Loucy (cell line): ENCODE data around the gene ASAH2B.
"Not testable (repeated sequence)": the region's sequence is repeated elsewhere in the genome, so short reads cannot be mapped to it uniquely, and the experiment has no call there.

Experiments
- H2AFZ ChIP-seq: fragments of 200-600 bp; sonication (generic); 2 replicates; pipeline ENCODE4 v1.6.0; 2016; ENCODE audit warnings: antibody characterized with exemption, mild to moderate bottlenecking, low read length, moderate library complexity
- H3F3A ChIP-seq: fragments of 200-600 bp; 2 replicates; pipeline ENCODE4 v1.6.0; 2016; ENCODE audit warnings: antibody characterized with exemption, low read depth, mild to moderate bottlenecking
- H3K27me3 ChIP-seq: fragments of 200-600 bp; sonication (generic); 2 replicates; pipeline ENCODE4 v1.6.1; 2014; ENCODE audit warnings: low read length, mild to moderate bottlenecking; ENCODE audit not compliant: insufficient read depth, poor library complexity, severe bottlenecking
- H3K36me3 ChIP-seq: fragments of 200-600 bp; sonication (generic); 2 replicates; pipeline ENCODE4 v1.6.1; 2016; ENCODE audit warnings: low read length; ENCODE audit not compliant: insufficient read depth
- H3K4me1 ChIP-seq: fragments of 200-600 bp; sonication (generic); 2 replicates; pipeline ENCODE4 v1.5.1; 2014; ENCODE audit warnings: low read length, mild to moderate bottlenecking; ENCODE audit not compliant: insufficient read depth, poor library complexity, severe bottlenecking
- H3K4me2 ChIP-seq: fragments of 200-600 bp; sonication (generic); 2 replicates; pipeline ENCODE4 v1.6.0; 2014; ENCODE audit warnings: antibody characterized with exemption, low read length, low read depth, mild to moderate bottlenecking; ENCODE audit not compliant: poor library complexity, severe bottlenecking
- H3K4me3 ChIP-seq: fragments of 200-600 bp; sonication (generic); 2 replicates; pipeline ENCODE4 v1.5.1; 2014; ENCODE audit warnings: low read length, mild to moderate bottlenecking, mixed read lengths; ENCODE audit not compliant: poor library complexity, severe bottlenecking
- H3K79me2 ChIP-seq: fragments of 200-600 bp; sonication (generic); 2 replicates; pipeline ENCODE4 v1.6.1; 2014; ENCODE audit warnings: low read length; ENCODE audit not compliant: insufficient read depth
- H3K9ac ChIP-seq: fragments of 200-600 bp; sonication (generic); 2 replicates; pipeline ENCODE4 v1.6.0; 2014; ENCODE audit warnings: mild to moderate bottlenecking, low read depth, low read length, moderate library complexity; ENCODE audit not compliant: poor library complexity, severe bottlenecking
- H3K9me2 ChIP-seq: fragments of 200-600 bp; sonication (generic); replicated peaks from 2 replicates; pipeline ENCODE4 v1.6.1; 2016; ENCODE audit warnings: low read depth, low read length, mixed read lengths
- H3K9me3 ChIP-seq: fragments of 200-600 bp; sonication (generic); 2 replicates; pipeline ENCODE4 v1.6.1; 2014; ENCODE audit warnings: mild to moderate bottlenecking, antibody characterized with exemption, low read length, low read depth; ENCODE audit not compliant: insufficient read depth
- H4K20me1 ChIP-seq: fragments of 200-600 bp; sonication (generic); 2 replicates; pipeline ENCODE4 v1.6.0; 2014; ENCODE audit warnings: antibody characterized with exemption, low read length, mild to moderate bottlenecking; ENCODE audit not compliant: insufficient read depth, poor library complexity, severe bottlenecking
- CTCF ChIP-seq: fragments of 200-600 bp; sonication (generic); conservative IDR thresholded peaks from 2 replicates; pipeline ENCODE4 v1.5.1; 2014; ENCODE audit warnings: mild to moderate bottlenecking, antibody characterized with exemption, low read length
- EZH2phosphoT487 ChIP-seq: fragments of 200-600 bp; IDR thresholded peaks from 2 replicates; pipeline ENCODE4 v1.6.1; 2018; ENCODE audit warnings: antibody characterized with exemption, mild to moderate bottlenecking, moderate library complexity, borderline replicate concordance

Gene ASAH2B

GRCh38 chr10:50739618-50740292, at the start of gene ASAH2B:
Gene ASAH2B, plus strand, starts transcription at chr10:50739936. Its CDS starts 5,195 bp downstream, at chr10:50745131.
- H3K4me3 ChIP-seq = no peak within 1 kb of the TSS
- H3K9ac ChIP-seq = no peak within 1 kb of the TSS
- no peaks in the 10 kb centered on the region for H3K4me1 ChIP-seq
- no peak within 1 kb of the TSS for H2AFZ ChIP-seq
- H3K9me2 ChIP-seq = no peaks in the 10 kb centered on the region
- no peaks in the 10 kb centered on the region for H4K20me1 ChIP-seq
- no peaks in the 10 kb centered on the region for H3K79me2 ChIP-seq
- H3K4me2 ChIP-seq = no peak within 1 kb of the TSS
- H3F3A ChIP-seq = no peaks in the 10 kb centered on the region
- H3K36me3 ChIP-seq = no peaks in the 10 kb centered on the region
- no peaks in the 10 kb centered on the region for H3K27me3 ChIP-seq
- TF ChIP-seq EZH2phosphoT487 = no peak
- no peak for TF ChIP-seq CTCF
- no peaks in the 10 kb centered on the region for H3K9me3 ChIP-seq

- not testable (repeated sequence) for H2AFZ ChIP-seq, H3K27me3 ChIP-seq
Observed at GRCh38 chr10:50697819-50698218, 41.9 kb upstream of the ASAH2B start.

GRCh38 chr10:50701947-50702346, 37.8 kb upstream of the ASAH2B start:
- not testable (repeated sequence) for H3K9ac ChIP-seq, H3K9me3 ChIP-seq, H3K4me1 ChIP-seq, H3K36me3 ChIP-seq, H3K4me2 ChIP-seq, H3F3A ChIP-seq, H3K79me2 ChIP-seq, H3K9me2 ChIP-seq, H4K20me1 ChIP-seq, H3K27me3 ChIP-seq, H3K4me3 ChIP-seq, H2AFZ ChIP-seq

More at GRCh38 chr10:50697819-50698218, 41.9 kb upstream of the ASAH2B start:
- not testable (repeated sequence) for H3K4me1 ChIP-seq, H3K4me2 ChIP-seq, H3K9me2 ChIP-seq, H3K36me3 ChIP-seq, H3F3A ChIP-seq, H3K79me2 ChIP-seq, H3K9ac ChIP-seq, H4K20me1 ChIP-seq, H3K4me3 ChIP-seq, H3K9me3 ChIP-seq

GRCh38 chr10:50702997-50703396, 36.7 kb upstream of the ASAH2B start:
- not testable (repeated sequence) for H3K4me3 ChIP-seq, H3K9ac ChIP-seq, H2AFZ ChIP-seq, H3F3A ChIP-seq, H3K9me2 ChIP-seq, H3K4me2 ChIP-seq, H3K36me3 ChIP-seq, H3K79me2 ChIP-seq, H3K4me1 ChIP-seq, H3K9me3 ChIP-seq, H4K20me1 ChIP-seq, H3K27me3 ChIP-seq

- not testable (repeated sequence) for H3K4me1 ChIP-seq, H3K27me3 ChIP-seq, H3K9ac ChIP-seq, H3K36me3 ChIP-seq, H2AFZ ChIP-seq, H3K9me2 ChIP-seq, H3K9me3 ChIP-seq, H3K4me2 ChIP-seq, H4K20me1 ChIP-seq, H3K4me3 ChIP-seq, H3K79me2 ChIP-seq, H3F3A ChIP-seq
Observed at GRCh38 chr10:50704436-50705079, 35.2 kb upstream of the ASAH2B start.

GRCh38 chr10:50706006-50706405, 33.7 kb upstream of the ASAH2B start:
- not testable (repeated sequence) for H3K36me3 ChIP-seq, H3K4me3 ChIP-seq, H3K4me1 ChIP-seq, H3K79me2 ChIP-seq, H4K20me1 ChIP-seq, H2AFZ ChIP-seq, H3K9ac ChIP-seq, H3K9me2 ChIP-seq, H3K9me3 ChIP-seq, H3K4me2 ChIP-seq, H3F3A ChIP-seq, H3K27me3 ChIP-seq
